GM12872 (cell line): ENCODE measurements around the gene RANBP10.

ENCODE experiments used
- TF ChIP-seq, protein P1 (sequence below): IDR thresholded peaks from 3 replicates; pipeline ENCODE4 v1.5.1; 2011; ENCODE audit warnings: low read depth, mild to moderate bottlenecking, low read length, moderate library complexity; ENCODE audit not compliant: insufficient read depth

RANBP10 gene

GRCh38 chr16:67773569-67774456 lies 32.5 kb downstream of the RANBP10 start:
- TF ChIP-seq, protein P1, sequence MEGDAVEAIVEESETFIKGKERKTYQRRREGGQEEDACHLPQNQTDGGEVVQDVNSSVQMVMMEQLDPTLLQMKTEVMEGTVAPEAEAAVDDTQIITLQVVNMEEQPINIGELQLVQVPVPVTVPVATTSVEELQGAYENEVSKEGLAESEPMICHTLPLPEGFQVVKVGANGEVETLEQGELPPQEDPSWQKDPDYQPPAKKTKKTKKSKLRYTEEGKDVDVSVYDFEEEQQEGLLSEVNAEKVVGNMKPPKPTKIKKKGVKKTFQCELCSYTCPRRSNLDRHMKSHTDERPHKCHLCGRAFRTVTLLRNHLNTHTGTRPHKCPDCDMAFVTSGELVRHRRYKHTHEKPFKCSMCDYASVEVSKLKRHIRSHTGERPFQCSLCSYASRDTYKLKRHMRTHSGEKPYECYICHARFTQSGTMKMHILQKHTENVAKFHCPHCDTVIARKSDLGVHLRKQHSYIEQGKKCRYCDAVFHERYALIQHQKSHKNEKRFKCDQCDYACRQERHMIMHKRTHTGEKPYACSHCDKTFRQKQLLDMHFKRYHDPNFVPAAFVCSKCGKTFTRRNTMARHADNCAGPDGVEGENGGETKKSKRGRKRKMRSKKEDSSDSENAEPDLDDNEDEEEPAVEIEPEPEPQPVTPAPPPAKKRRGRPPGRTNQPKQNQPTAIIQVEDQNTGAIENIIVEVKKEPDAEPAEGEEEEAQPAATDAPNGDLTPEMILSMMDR, result no peak

DNA sequence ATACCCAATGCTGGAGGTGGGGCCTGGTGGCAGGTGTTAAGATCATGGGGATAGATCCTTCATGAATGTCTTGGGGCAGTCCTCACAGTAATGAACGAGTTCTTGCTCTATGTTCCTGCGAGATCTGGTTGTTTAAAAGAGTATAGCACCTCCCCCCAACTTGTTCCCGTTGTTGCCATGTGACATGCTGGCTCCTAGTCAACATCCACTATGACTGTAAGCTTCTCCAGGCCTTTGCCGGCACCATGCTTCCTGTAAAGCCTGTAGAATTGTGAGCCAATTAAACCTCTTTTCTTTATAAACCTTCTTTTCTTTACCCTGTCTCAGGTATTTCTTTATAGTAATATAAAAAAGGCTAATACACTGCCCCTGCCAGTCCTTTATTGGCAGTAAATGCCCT lies 33.3 kb downstream of the RANBP10 start:
- TF ChIP-seq, protein P1, result no peak

GRCh38 chr16:67770346-67770991 lies 35.9 kb downstream of the RANBP10 start:
- TF ChIP-seq, protein P1, result no peak

DNA sequence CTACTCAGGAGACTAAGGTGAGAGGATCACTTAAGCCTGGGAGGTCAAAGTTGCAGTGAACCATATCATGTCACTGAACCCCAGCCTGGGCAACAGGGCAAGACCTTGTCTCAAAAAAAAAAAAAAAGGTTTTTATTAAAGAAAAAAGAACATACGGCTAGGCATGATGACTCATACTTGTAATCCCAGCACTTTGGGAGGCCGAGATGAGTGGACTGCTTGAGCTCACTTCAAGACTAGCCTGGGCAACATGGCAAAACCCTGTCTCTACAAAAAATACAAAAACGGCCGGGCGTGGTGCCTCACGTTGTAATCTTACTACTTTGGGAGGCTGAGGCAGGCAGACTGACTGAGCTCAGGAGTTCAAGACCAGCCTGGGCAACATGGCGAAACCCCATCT lies 38.4 kb downstream of the RANBP10 start:
- TF ChIP-seq, protein P1, result no peak

- TF ChIP-seq, protein P1, result no peak
Observed at GRCh38 chr16:67766291-67766690, 40.1 kb downstream of the RANBP10 start.

- TF ChIP-seq, protein P1, result no peak
Observed at GRCh38 chr16:67764158-67764667, 42.1 kb downstream of the RANBP10 start.

DNA sequence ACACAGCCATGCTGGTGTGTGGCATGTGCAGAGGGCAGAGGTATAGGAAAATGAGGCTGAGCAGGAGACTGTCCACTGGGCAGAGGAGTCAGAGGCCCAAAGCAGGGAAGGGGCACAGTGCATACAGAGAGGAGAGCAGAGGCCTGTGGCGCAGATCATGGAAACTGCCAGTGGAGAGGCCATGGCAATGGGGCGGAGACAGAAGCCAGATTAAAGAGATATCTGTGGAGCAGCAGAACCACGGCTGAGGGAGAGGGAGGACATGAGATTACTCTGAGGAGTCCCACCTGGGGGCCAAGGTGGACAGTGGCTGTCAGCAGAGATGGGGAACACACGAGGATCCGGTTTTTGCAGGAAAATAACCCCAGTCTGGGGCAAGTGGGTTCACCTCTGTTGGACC lies 43.3 kb downstream of the RANBP10 start:
- TF ChIP-seq, protein P1, result no peak
